Thoracic aorta (tissue), 2 donors: ENCODE measurements around the gene FBXL19. TPM values are rescaled to one million over a fixed set of nuclear protein-coding genes. Genes with fewer than 3 reads are reported as not detected.
"Not testable (repeated sequence)": the region's sequence is repeated elsewhere in the genome, so short reads cannot be mapped to it uniquely, and the experiment has no call there.

Source experiments
- ATAC-seq: fragments of 150-250 bp; one replicate; pipeline ENCODE4 v1.8.0; 2017; ENCODE audit warnings: low read depth; ENCODE audit not compliant: insufficient number of reproducible peaks, low FRiP score
- DNase-seq: peaks from one replicate; pipeline ENCODE4 v3.0.0-alpha.2; 2020; ENCODE audit warnings: low spot score
- H3K27ac ChIP-seq, 2 donors: fragments of 200-600 bp; sonication (generic); 1 replicate in 1 of 2; 2 replicates in 1 of 2; pipeline ENCODE4 v1.5.1; 2016; ENCODE audit warnings: mild to moderate bottlenecking in 2 of 2, moderate library complexity in 2 of 2
- H3K27me3 ChIP-seq: fragments of 200-600 bp; sonication (generic); replicated peaks from 2 replicates; pipeline ENCODE4 v1.6.0; 2016; ENCODE audit warnings: mild to moderate bottlenecking; ENCODE audit not compliant: insufficient read depth
- H3K36me3 ChIP-seq: fragments of 200-600 bp; sonication (generic); one replicate; pipeline ENCODE4 v1.5.1; 2016
- H3K4me1 ChIP-seq, 2 donors: fragments of 200-600 bp; sonication (generic); 1 replicate in 1 of 2; 2 replicates in 1 of 2; pipeline versions ENCODE4 v1.5.1 to v1.6.0; 2016; ENCODE audit warnings: low read depth in 2 of 2, mild to moderate bottlenecking in 1 of 2; ENCODE audit not compliant: control insufficient read depth in 1 of 2
- H3K4me3 ChIP-seq: fragments of 200-600 bp; sonication (generic); 2 replicates; pipeline ENCODE4 v1.5.1; 2016; ENCODE audit warnings: mild to moderate bottlenecking
- H3K9me3 ChIP-seq: fragments of 200-600 bp; sonication (generic); 2 replicates; pipeline ENCODE4 v1.5.1; 2016
- CTCF ChIP-seq: fragments of 200-600 bp; sonication (generic); IDR thresholded peaks from one replicate; pipeline ENCODE4 v1.5.1; 2019; ENCODE audit warnings: antibody characterized with exemption
- total RNA-seq, 2 donors: library from RNA; depleted of rRNA; stranded (reverse); fragments of >200 nt; gene quantifications; one replicate each; pipeline versions ENCODE4 v1.1.0 to v1.2.3, GENCODE V29; 2016

The FBXL19 gene
- total RNA-seq, 2 donors from 2014 or later, result 14.5 to 18.7 TPM

- peaks cover 27% of the 10 kb centered on the region for H3K36me3 ChIP-seq
Measured at GRCh38 chr16:30887927-30888326, 35.4 kb upstream of the FBXL19 start.

GRCh38 chr16:30888856-30889499, 34.4 kb upstream of the FBXL19 start:
- no peak for ATAC-seq
- Histone ChIP-seq H3K27me3 (no peaks in the 10 kb centered on the region), H3K9me3 (no peaks in the 10 kb centered on the region), H3K27ac (no peak overlapping the region), H3K4me1 (peaks cover 6 to 13% of the 10 kb centered on the region in 2 donors), H3K36me3 (peaks cover 27% of the 10 kb centered on the region), H3K4me3 (no peak overlapping the region)
- TF ChIP-seq CTCF, result no peak
- DNase-seq, result no peak

More at GRCh38 chr16:30887927-30888326, 35.4 kb upstream of the FBXL19 start:
- Histone ChIP-seq H3K9me3 (no peaks in the 10 kb centered on the region), H3K27me3 (no peaks in the 10 kb centered on the region), H3K4me1 (peaks cover 6 to 8% of the 10 kb centered on the region in 2 donors), H3K4me3 (no peak overlapping the region), H3K27ac (no peak overlapping the region)
- ATAC-seq, result no peak
- TF ChIP-seq CTCF, result no peak
- DNase-seq, result no peak

- no peak for ATAC-seq
- DNase-seq, result no peak
- TF ChIP-seq CTCF, result no peak
- peaks cover 27% of the 10 kb centered on the region for H3K36me3 ChIP-seq
- peaks cover 8 to 19% of the 10 kb centered on the region in 2 donors for H3K4me1 ChIP-seq
- no peak overlapping the region for H3K27ac ChIP-seq
- no peaks in the 10 kb centered on the region for H3K27me3 ChIP-seq
- H3K4me3 ChIP-seq, result no peak overlapping the region
- H3K9me3 ChIP-seq, result no peaks in the 10 kb centered on the region
Measured at GRCh38 chr16:30889721-30890120, 33.7 kb upstream of the FBXL19 start.

- Histone ChIP-seq H3K4me1 (peaks cover 13 to 34% of the 10 kb centered on the region in 2 donors), H3K36me3 (peaks cover 26% of the 10 kb centered on the region)
- not testable (repeated sequence) for DNase-seq, H3K27me3 ChIP-seq, H3K4me3 ChIP-seq, H3K9me3 ChIP-seq, H3K27ac ChIP-seq, ATAC-seq
Measured at GRCh38 chr16:30891043-30891823, 32.1 kb upstream of the FBXL19 start.

GRCh38 chr16:30892670-30893416, 30.5 kb upstream of the FBXL19 start:
- DNase-seq, result no peak
- H3K27ac ChIP-seq, result peak overlapping the region; percentile 90 to 100
- no peak for TF ChIP-seq CTCF
- H3K4me3 ChIP-seq, result peak overlapping the region; percentile 93
- peaks cover 17% of the 10 kb centered on the region for H3K36me3 ChIP-seq
- H3K9me3 ChIP-seq, result no peaks in the 10 kb centered on the region
- no peak for ATAC-seq
- H3K4me1 ChIP-seq, result peaks cover 13 to 41% of the 10 kb centered on the region in 2 donors
- no peaks in the 10 kb centered on the region for H3K27me3 ChIP-seq
